ENCODE data around the gene SLC25A23.

GRCh38 chr19:6402837-6403608 is 56.6 kb downstream of the SLC25A23 start:
- TF ChIP-seq CTCF (IDR thresholded peaks at IDR 0.05) (no peak), POLR2A (IDR thresholded peaks at IDR 0.05) (no peak)
